Activated T-helper 1 cell treated with anti-CD3 and anti-CD28 coated beads, Interleukin-2, amount 50 U/mL, for 16 hours (primary cell): ENCODE measurements around the gene SLC6A11.

Experiments
- DNase-seq, 2 donors: peaks; one replicate each; pipeline ENCODE4 v3.0.0-alpha.2; 2020; ENCODE audit warnings: low read depth in 1 of 2, low spot score in 1 of 2

The SLC6A11 gene

GRCh38 chr3:10788451-10788850 is 27.6 kb upstream of the SLC6A11 start:
- DNase-seq, result no peak

GRCh38 chr3:10790713-10791112 is 25.3 kb upstream of the SLC6A11 start:
- DNase-seq, result no peak

GRCh38 chr3:10792208-10792607 is 23.8 kb upstream of the SLC6A11 start:
- no peak for DNase-seq

GRCh38 chr3:10798600-10799367 is 17.2 kb upstream of the SLC6A11 start:
- DNase-seq, result no peak

DNA sequence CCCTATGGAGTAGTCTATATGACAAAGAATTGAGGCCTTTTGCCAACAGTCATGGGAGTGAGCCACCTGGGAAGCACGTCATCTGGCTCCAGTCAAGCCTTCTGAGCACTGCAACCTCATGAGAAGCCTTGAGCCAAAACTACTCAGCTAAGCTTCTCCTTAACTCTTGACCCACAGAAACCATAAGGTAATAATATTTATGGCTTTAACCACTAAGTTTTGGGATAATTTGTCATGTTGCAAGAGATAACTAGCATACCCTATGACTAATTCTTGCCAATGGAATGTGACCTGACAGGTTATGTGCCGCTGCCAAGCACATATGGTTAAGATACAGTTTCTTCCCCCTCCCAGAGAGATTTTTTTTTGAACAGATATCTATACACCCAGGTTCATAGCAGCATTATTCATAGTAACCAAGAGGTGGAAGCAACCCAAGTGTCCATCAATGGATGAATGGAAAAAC is 11.8 kb upstream of the SLC6A11 start:
- no peak for DNase-seq

DNA sequence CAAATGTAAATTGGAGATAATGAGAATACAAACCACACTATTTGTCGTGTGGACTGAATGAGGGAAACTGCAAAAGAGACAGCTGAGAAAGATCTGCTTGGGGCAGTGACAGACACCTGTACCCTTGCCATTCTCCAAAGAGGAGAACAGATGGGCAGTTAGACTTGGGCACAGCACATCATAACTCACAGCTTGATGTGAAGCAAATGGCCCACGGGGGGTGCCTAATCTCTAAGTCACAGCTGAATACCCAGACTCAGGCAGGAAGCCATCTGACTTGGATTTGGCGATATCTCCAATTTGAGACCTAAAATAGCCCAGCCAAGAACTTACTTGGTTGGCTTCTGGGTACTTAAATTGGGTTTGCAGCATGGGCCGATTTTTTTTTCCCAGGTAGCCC is 10.0 kb upstream of the SLC6A11 start:
- no peak for DNase-seq

DNA sequence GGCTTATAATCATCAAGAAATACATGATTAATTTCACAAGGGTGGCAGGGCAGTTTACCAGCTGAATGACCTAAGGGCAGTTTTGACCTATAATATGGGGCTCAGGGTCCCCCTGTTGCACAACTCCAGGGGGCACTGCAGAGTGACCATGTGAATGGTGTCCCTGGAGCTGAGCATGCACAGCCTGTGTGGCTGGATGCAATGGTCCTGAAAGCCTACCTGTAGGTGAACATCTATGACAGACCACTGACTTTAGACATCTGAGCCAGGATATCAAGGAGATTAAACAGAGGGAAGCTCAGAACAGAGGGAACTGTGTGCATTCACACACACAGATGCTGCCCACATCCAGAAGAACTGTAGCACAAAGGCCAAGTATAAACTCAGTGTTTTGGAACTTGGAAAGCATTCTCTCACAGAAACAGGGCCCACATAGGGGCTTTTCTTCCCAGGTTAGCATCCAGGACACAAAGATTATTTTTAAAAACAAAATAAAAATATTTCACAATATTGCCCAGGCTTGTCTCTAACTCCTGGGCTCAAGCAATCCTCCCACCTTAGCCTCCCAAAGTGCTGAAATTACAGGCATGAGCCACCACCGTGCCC is 7.8 kb upstream of the SLC6A11 start:
- DNase-seq, result no peak

DNA sequence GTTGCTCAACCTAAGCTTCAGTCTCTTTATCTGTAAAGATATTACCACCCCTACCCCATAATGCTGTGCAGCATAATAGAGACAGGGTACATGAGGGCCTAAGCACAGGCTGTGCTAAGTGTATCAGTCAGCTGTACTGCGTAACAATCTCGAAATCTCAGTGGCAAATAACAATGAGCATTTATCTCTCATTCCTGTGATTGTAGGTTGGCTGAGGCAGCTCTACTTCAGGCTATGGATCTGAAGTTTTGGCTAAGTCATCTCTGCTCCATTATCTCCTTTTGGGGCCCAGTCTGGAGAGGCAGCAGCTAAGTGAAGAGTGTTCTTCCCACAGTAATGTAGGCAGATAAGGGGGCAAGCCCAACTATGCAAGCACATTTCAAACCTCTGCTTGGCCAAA is 7.1 kb upstream of the SLC6A11 start:
- DNase-seq, result no peak

GRCh38 chr3:10810376-10810775 is 5.7 kb upstream of the SLC6A11 start:
- DNase-seq, result no peak

DNA sequence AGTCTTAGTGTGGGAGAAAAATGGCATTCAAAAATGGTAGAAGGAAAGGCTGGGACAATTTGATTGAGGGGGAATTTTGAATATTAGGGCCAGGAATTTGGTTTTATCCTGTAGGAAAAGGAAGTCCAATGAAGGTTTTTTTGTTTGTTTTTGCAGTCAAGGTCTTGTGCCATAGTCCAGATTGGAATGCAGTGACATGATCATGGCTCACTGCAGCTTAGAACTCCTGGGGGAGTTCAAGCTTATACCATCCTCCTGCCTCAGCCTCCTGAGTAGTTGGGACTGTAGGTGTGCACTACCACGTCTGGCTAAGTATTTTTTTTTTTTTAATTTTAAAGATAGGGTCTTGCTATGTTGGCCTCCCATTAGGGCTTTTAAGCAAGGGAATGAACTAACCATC is 2.6 kb upstream of the SLC6A11 start:
- DNase-seq, result no peak

- no peak for DNase-seq
Observed at GRCh38 chr3:10814623-10815022, 1.4 kb upstream of the SLC6A11 start.

DNA sequence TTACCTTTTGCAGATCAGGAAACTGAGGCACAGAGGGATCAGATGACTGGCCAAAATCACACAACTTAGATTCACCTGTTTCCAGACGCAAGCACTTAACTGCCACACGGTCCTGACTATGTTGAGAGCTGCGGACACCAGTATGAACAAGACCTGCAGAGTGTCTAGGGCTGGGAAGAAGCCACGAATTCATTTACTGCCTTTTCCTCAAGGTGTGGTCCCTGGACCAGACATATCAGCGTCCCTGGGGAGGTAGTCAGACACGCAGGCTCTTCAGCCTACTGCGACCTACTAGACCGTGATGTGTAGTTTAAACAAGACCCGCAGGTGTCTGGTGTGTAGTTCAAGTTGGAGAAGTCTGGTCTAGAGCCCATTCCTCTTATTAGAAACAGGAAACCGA is 541 bp upstream of the SLC6A11 start:
- DNase-seq, result no peak

DNA sequence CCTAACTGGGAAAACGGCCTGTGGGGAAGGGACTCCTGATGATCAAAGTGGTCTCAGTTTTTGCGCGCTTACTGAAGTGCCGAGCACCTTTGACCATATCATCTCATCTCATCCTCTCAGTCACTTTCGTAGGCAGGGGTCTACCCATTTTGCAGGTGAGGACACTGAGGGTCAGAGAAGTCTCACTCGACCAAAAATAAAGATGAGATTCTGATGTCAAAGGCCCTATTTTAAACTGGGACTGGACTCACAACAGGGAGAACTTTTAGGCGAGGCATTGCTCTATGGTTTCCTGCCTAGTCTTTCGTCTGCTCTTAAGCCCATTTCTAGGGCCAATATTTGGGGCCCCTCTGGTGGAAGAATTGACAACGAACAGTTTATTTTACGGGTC is 830 bp downstream of the SLC6A11 start:
- DNase-seq, result no peak

DNA sequence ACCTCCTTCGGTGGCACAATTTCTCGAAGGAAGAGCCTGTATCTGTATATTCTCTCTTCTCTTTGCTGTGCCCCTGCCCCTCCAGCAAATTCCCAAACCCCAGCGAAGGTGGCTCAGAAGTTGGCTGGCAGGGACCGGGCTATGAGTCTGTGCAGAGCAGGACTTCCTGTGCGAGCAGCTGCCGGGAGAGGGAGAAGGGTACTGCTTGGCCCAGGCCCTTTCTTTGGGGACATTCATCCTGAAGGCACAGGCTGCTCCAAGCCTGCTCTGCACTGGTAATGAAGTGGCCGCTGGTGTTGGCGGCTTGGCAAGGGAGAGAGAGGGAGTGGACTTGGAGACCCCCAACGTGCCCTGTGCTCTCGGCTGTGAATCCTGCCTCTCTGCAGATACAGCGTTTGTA is 1.5 kb downstream of the SLC6A11 start:
- DNase-seq, result no peak

GRCh38 chr3:10822055-10822454 is 6.0 kb downstream of the SLC6A11 start:
- no peak for DNase-seq

DNA sequence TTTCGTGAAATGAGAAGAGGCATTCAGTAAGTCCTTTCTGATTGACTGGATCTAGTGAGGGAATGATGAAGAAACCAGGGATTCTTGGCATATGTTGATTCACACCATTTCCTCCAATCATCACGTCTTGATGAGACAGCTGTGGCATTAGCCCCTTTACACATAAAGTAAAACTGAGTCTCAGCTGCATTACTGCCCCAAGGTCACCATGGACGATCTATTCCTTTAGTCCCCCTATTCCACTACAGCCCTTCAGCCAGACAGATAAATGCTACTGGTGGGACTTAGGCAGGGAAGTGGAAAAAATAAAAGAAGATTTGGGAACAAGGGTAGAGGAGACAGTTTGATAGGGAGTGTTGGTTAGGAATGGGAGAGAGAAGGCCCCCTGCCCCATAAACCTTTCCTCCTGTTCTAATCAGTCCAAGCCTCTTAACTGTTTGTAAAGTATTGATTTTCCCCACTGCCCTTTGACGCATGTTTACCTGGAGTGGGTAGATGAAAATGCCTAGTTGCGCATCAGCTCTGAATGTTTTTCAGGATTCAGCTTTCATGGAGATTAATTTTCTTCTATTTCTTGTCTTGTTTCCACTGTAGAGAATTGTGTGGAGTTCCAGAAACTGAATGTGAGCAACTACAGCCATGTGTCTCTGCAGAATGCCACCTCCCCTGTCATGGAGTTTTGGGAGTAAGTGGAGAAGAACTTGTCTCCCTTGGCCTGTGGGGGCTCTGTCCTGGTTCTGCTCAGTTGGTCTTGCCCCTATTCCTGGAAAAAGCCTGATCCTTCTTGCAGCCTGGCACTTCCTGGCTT is 6.9 kb downstream of the SLC6A11 start:
- DNase-seq, result no peak

DNA sequence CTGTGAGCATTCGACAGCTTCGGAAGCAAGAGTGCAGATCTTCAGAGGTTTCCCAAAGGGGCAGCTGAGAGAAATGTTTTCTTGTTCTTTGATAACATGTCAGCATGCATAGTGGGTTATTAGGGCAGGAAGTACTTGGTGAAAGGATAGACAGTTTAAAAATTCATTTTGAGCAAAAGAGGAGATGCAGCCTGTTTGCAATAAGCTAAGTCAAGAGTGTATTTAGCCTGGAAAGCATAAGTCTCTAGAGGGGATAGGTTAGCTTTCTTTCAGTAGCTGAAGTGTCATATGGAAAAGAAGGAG is 7.4 kb downstream of the SLC6A11 start:
- DNase-seq, result no peak

GRCh38 chr3:10824468-10824867 is 8.4 kb downstream of the SLC6A11 start:
- no peak for DNase-seq

DNA sequence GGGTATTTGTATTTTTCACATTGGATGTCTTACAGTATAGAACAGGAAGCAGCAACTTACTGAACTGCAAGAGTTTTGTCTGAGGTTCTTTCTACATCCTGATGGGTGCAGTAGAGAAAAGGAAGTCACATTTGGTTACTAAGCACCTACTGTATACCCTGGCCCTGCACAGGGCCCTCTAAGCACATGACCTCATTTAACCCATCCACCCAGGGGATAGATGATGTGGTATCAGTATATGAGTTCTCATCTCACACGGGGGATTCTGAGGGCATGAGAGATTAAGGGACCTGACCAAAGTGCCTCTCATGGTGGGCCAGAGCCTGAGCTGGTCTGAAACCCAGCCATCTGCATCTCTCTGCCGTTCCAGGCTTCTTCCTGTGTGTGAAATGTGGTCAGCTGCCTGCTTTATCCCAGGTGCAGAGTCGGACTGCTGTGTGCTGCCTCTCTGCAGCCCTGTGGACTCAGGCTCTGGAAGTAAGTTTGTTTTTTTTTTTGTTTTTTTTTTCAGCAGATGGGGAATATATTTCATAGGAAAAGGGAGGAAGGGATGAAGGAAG is 17.9 kb downstream of the SLC6A11 start:
- no peak for DNase-seq

GRCh38 chr3:10834951-10835350 is 18.9 kb downstream of the SLC6A11 start:
- DNase-seq, result no peak

DNA sequence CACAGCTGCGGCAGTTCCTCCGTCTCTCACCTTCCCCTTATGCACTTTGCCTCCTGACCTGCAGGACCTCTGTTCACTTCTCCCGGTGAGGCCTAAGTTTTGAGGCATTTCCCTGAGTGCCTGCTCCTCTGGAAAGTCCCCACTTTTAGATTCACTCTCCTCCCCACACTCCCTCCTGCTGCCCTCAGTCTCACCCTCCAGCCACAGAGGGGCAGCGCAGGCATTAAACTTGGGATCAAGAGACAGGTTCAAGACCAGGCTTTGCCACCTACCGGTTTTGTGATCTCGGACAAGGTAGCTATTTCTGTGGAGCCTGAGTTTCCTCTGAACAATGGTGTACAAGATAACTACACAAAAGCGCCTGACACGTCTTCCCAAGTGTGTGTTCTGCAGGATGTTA is 19.4 kb downstream of the SLC6A11 start:
- DNase-seq, result no peak

DNA sequence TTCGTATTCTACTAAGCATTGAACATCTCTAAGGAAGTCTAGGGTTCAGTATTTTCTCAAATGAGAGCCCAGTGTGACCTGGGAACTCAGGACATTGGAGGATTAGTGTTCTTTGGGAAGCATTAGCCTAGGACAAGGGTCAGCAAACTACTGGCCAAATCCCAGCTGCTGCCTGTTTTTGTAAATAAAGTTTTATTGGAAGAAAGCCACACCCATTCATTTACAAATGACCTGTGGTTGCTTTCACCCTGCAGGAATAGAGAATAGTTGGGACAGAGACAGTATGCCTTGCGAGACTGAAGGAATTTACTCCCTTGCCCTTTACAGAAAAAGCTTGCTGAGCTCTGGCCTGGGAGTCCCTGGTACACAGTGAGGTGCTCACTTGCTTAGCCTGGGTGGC is 20.6 kb downstream of the SLC6A11 start:
- no peak for DNase-seq
